ENCODE results near the gene RASAL3. TPM values are rescaled to one million over a fixed set of nuclear protein-coding genes. Genes with fewer than 3 reads are reported as not detected.

RASAL3 gene
- total RNA-seq: 100 to 1,000 TPM; 104 to 107 TPM

- DNase-seq: peak; percentile 83
- CTCF ChIA-PET: interaction anchor here (0.9 to 3.3 kb wide), 10 partner anchors 10 to 91 kb away, joined by 3 to 39 read pairs (median 5); partner anchors contain the start of genes AKAP8 and AKAP8L
- no peaks in the 10 kb centered on the region for H3K9me3 Mint-ChIP-seq (ENCODE audit: insufficient read depth)
- peak within 1 kb of the TSS; percentile 94 for H3K27ac Mint-ChIP-seq
- peak within 1 kb of the TSS; percentile 90 for H3K4me3 Mint-ChIP-seq
- peaks cover 77% of the 10 kb centered on the region for H3K4me1 Mint-ChIP-seq (ENCODE audit: low read depth)
- peaks cover 7% of the 10 kb centered on the region for H3K27me3 Mint-ChIP-seq (ENCODE audit: low read depth)
- ATAC-seq: peak; percentile 63
- H3K36me3 Mint-ChIP-seq (ENCODE audit: low read depth): peaks cover 41% of the 10 kb centered on the region
- POLR2A ChIA-PET: interaction anchor here (0.6 to 2.9 kb wide), 8 partner anchors 10 to 341 kb away, joined by 3 to 39 read pairs (median 12); partner anchors contain the start of genes AKAP8L and WIZ
Measured at GRCh38 chr19:15464394-15465385, at the start of gene RASAL3. Gene RASAL3 (minus strand): TSS chr19:15464544. CDS start chr19:15464358, 186 bp downstream.

GRCh38 chr19:15511671-15512424 lies 47.5 kb upstream of the RASAL3 start:
- Mint-ChIP-seq H3K27me3 (ENCODE audit: low read depth) (peaks cover 20% of the 10 kb centered on the region), H3K4me1 (ENCODE audit: low read depth) (peaks cover 52% of the 10 kb centered on the region), H3K4me3 (no peak overlapping the region), H3K27ac (no peak overlapping the region), H3K9me3 (ENCODE audit: insufficient read depth) (peaks cover 10% of the 10 kb centered on the region), H3K36me3 (ENCODE audit: low read depth) (peaks cover 11% of the 10 kb centered on the region)
- ATAC-seq: no peak
- DNase-seq: no peak
- CTCF ChIA-PET: interaction anchor here (1.3 kb wide), 1 partner anchor 44 kb away, joined by 5 read pairs; no protein-coding TSS in a partner anchor
- POLR2A ChIA-PET: interaction anchor here (1.0 kb wide), 1 partner anchor 93 kb away, joined by 3 read pairs; the partner anchor contains the start of gene AKAP8L

- Mint-ChIP-seq H3K27ac (peak within 1 kb of the TSS; percentile 61), H3K27me3 (ENCODE audit: low read depth) (peaks cover 29% of the 10 kb centered on the region), H3K36me3 (ENCODE audit: low read depth) (peaks cover 3% of the 10 kb centered on the region), H3K4me1 (ENCODE audit: low read depth) (peaks cover 36% of the 10 kb centered on the region), H3K4me3 (peak within 1 kb of the TSS; percentile 82), H3K9me3 (ENCODE audit: insufficient read depth) (no peaks in the 10 kb centered on the region)
- CTCF ChIA-PET: no interaction called here
- peak; percentile 31 for DNase-seq
- POLR2A ChIA-PET: no interaction called here
- peak; percentile 75 for ATAC-seq
Measured at GRCh38 chr19:15508035-15508710, 43.8 kb upstream of the RASAL3 start, which contains the start of gene CYP4F22. Gene CYP4F22 (plus strand): TSS chr19:15508525. CDS start chr19:15525337, 16,812 bp downstream.

GRCh38 chr19:15507068-15508034 lies 43.0 kb upstream of the RASAL3 start:
- no peak for ATAC-seq
- peaks cover 29% of the 10 kb centered on the region for H3K27me3 Mint-ChIP-seq (ENCODE audit: low read depth)
- H3K36me3 Mint-ChIP-seq (ENCODE audit: low read depth): peaks cover 3% of the 10 kb centered on the region
- H3K27ac Mint-ChIP-seq: no peak overlapping the region
- peaks cover 36% of the 10 kb centered on the region for H3K4me1 Mint-ChIP-seq (ENCODE audit: low read depth)
- no peaks in the 10 kb centered on the region for H3K9me3 Mint-ChIP-seq (ENCODE audit: insufficient read depth)
- CTCF ChIA-PET: interaction anchor here (1.1 to 1.5 kb wide), 3 partner anchors 44 to 88 kb away, joined by 3 to 6 read pairs (median 4); partner anchors contain the start of gene AKAP8L
- peak overlapping the region; percentile 82 for H3K4me3 Mint-ChIP-seq
- POLR2A ChIA-PET: no interaction called here
- DNase-seq: no peak

GRCh38 chr19:15506074-15506571 lies 41.8 kb upstream of the RASAL3 start:
- Mint-ChIP-seq H3K4me3 (no peak overlapping the region), H3K9me3 (ENCODE audit: insufficient read depth) (no peaks in the 10 kb centered on the region), H3K36me3 (ENCODE audit: low read depth) (peaks cover 3% of the 10 kb centered on the region), H3K27ac (no peak overlapping the region), H3K27me3 (ENCODE audit: low read depth) (peaks cover 31% of the 10 kb centered on the region), H3K4me1 (ENCODE audit: low read depth) (peaks cover 36% of the 10 kb centered on the region)
- DNase-seq (no peak), ATAC-seq (no peak)
- CTCF ChIA-PET: interaction anchor here (1.5 kb wide), 1 partner anchor 49 kb away, joined by 6 read pairs; no protein-coding TSS in a partner anchor
- POLR2A ChIA-PET: no interaction called here

GRCh38 chr19:15502264-15502663 lies 37.9 kb upstream of the RASAL3 start:
- Mint-ChIP-seq H3K4me3 (no peak overlapping the region), H3K27me3 (ENCODE audit: low read depth) (peaks cover 21% of the 10 kb centered on the region), H3K4me1 (ENCODE audit: low read depth) (peaks cover 10% of the 10 kb centered on the region), H3K27ac (no peak overlapping the region), H3K36me3 (ENCODE audit: low read depth) (no peaks in the 10 kb centered on the region), H3K9me3 (ENCODE audit: insufficient read depth) (no peaks in the 10 kb centered on the region)
- ChIA-PET CTCF (no interaction called here), POLR2A (no interaction called here)
- ATAC-seq (no peak), DNase-seq (no peak)

- no peak for ATAC-seq
- Mint-ChIP-seq H3K4me1 (ENCODE audit: low read depth) (peaks cover 9% of the 10 kb centered on the region), H3K9me3 (ENCODE audit: insufficient read depth) (no peaks in the 10 kb centered on the region), H3K27me3 (ENCODE audit: low read depth) (peaks cover 18% of the 10 kb centered on the region), H3K27ac (no peak overlapping the region), H3K36me3 (ENCODE audit: low read depth) (no peaks in the 10 kb centered on the region), H3K4me3 (no peak overlapping the region)
- DNase-seq: no peak
- ChIA-PET POLR2A (no interaction called here), CTCF (no interaction called here)
Measured at GRCh38 chr19:15501596-15501995, 37.3 kb upstream of the RASAL3 start.

- Mint-ChIP-seq H3K4me1 (ENCODE audit: low read depth) (no peaks in the 10 kb centered on the region), H3K9me3 (ENCODE audit: insufficient read depth) (no peaks in the 10 kb centered on the region), H3K36me3 (ENCODE audit: low read depth) (no peaks in the 10 kb centered on the region), H3K27me3 (ENCODE audit: low read depth) (peaks cover 10% of the 10 kb centered on the region), H3K27ac (no peak overlapping the region), H3K4me3 (no peak overlapping the region)
- POLR2A ChIA-PET: no interaction called here
- ATAC-seq: no peak
- no peak for DNase-seq
- CTCF ChIA-PET: no interaction called here
Measured at GRCh38 chr19:15498910-15499309, 34.6 kb upstream of the RASAL3 start.

- DNase-seq (no peak), ATAC-seq (no peak)
- H3K27me3 Mint-ChIP-seq (ENCODE audit: low read depth): peaks cover 11% of the 10 kb centered on the region
- H3K4me1 Mint-ChIP-seq (ENCODE audit: low read depth): no peaks in the 10 kb centered on the region
- H3K36me3 Mint-ChIP-seq (ENCODE audit: low read depth): no peaks in the 10 kb centered on the region
- no peaks in the 10 kb centered on the region for H3K9me3 Mint-ChIP-seq (ENCODE audit: insufficient read depth)
- ChIA-PET CTCF (no interaction called here), POLR2A (no interaction called here)
- H3K27ac Mint-ChIP-seq: no peak overlapping the region
- H3K4me3 Mint-ChIP-seq: no peak overlapping the region
Measured at GRCh38 chr19:15498156-15498858, 34.0 kb upstream of the RASAL3 start.

- H3K4me1 Mint-ChIP-seq (ENCODE audit: low read depth): no peaks in the 10 kb centered on the region
- H3K36me3 Mint-ChIP-seq (ENCODE audit: low read depth): no peaks in the 10 kb centered on the region
- CTCF ChIA-PET: no interaction called here
- peaks cover 6% of the 10 kb centered on the region for H3K27me3 Mint-ChIP-seq (ENCODE audit: low read depth)
- DNase-seq (no peak), ATAC-seq (no peak)
- POLR2A ChIA-PET: no interaction called here
- H3K4me3 Mint-ChIP-seq: no peak overlapping the region
- H3K27ac Mint-ChIP-seq: no peak overlapping the region
- H3K9me3 Mint-ChIP-seq (ENCODE audit: insufficient read depth): no peaks in the 10 kb centered on the region
Measured at GRCh38 chr19:15495151-15495550, 30.8 kb upstream of the RASAL3 start.
